Prostate gland (tissue), 2 donors: ENCODE data around the gene CSNK1A1.

ENCODE experiments used
- CTCF ChIP-seq, 4 experiments: fragments of 200-600 bp in 2 of 4; fragments of 450-650 bp in 2 of 4; sonication (generic) in 2 of 4; IDR thresholded peaks; 1 replicate in 3 of 4; 2 replicates in 1 of 4; pipeline ENCODE4 v1.5.1; 2016 to 2019; ENCODE audit warnings: antibody characterized with exemption in 4 of 4, mild to moderate bottlenecking in 2 of 4, moderate library complexity in 2 of 4
- POLR2A ChIP-seq: fragments of 450-650 bp; IDR thresholded peaks from one replicate; pipeline ENCODE4 v1.6.1; 2016; ENCODE audit warnings: antibody characterized with exemption, mild to moderate bottlenecking
- POLR2AphosphoS5 ChIP-seq: sonication (generic); formaldehyde crosslinking; IDR thresholded peaks from one replicate; pipeline ENCODE4 v1.6.1; 2017; ENCODE audit warnings: antibody characterized with exemption

- TF ChIP-seq CTCF (IDR thresholded peaks at IDR 0.05) (no peak), POLR2A (no peak), POLR2AphosphoS5 (peak; percentile 76)
Measured at GRCh38 chr5:149471406-149472183, 79.6 kb downstream of the CSNK1A1 start.
